ENCODE measurements around the gene LINC01488. TPM values are rescaled to one million over a fixed set of nuclear protein-coding genes. Genes with fewer than 3 reads are reported as not detected.

The LINC01488 gene
- total and polyA plus RNA-seq, 9 of the 15 experiments (the other 6 are each of a cell fraction or from before 2014, with no cell fraction given): not detected

DNA sequence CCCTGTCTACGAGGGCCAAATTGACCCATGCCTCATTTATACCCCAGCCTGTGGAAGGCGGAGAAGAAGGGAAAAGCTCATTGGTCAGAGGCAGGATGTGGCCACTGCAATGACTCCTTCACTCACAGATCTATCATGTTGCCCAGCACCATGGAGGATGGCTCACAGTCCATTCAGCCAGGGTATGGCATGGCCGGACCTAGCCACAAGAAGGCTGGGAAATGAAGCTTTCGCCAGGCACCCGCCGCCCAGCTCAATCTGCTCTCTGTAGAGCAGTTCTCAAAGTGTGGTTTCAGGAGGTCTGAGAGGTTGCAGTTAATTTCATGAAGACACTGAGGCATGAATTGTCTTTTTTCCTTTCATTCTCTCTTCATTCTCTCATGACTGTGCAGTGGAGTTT is 40.6 kb upstream of the LINC01488 start:
- peak overlapping the region in 1 of 2 experiments; percentile 47; a peak in 1 of 4 replicates for H3K9ac ChIP-seq (ENCODE audit: insufficient read depth in 1 of 2, low read depth in 2 of 2, low read length in 2 of 2)
- H3K4me2 ChIP-seq (ENCODE audit: insufficient read depth, low read length): no peak overlapping the region
- H3K4me1 ChIP-seq (replicated peaks in 1 of 2; ENCODE audit: control insufficient read depth in 2 of 2, insufficient read depth in 2 of 2, low read length in 2 of 2): peaks cover 55 to 71% of the 10 kb centered on the region in 2 experiments
- ATAC-seq (no peak), FAIRE-seq (no peak), DNase-seq (ENCODE audit: extremely low read depth in 1 of 4, low spot score in 3 of 4) (no peak)
- ChIA-PET POLR2A (interaction anchor here (1.5 kb wide), 1 partner anchor 12 kb away, joined by 3 read pairs; no protein-coding TSS in a partner anchor), CTCF (ENCODE audit: low intra/inter-chr PET ratio) (no interaction called here)
- in situ Hi-C loops (cut with MboI): no loop called here
- TF ChIP-seq MCM2 (IDR thresholded peaks at IDR 0.05; ENCODE audit: low read depth): no peak
- TF ChIP-seq KAT7 (CRISPR knock-in tag; IDR thresholded peaks at IDR 0.05; ENCODE audit: borderline replicate concordance): no peak
- TF ChIP-seq JUNB (CRISPR knock-in tag; conservative IDR thresholded peaks at IDR 0.05): no peak
- TF ChIP-seq ASH1L (IDR thresholded peaks at IDR 0.05; ENCODE audit: borderline replicate concordance, low read depth, partially characterized antibody): no peak
- TF ChIP-seq, protein P1, sequence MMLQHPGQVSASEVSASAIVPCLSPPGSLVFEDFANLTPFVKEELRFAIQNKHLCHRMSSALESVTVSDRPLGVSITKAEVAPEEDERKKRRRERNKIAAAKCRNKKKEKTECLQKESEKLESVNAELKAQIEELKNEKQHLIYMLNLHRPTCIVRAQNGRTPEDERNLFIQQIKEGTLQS (IDR thresholded peaks at IDR 0.05): no peak
- TF ChIP-seq, protein P1 (CRISPR knock-in tag; conservative IDR thresholded peaks at IDR 0.05): no peak
- no peak for TF ChIP-seq MBD2 (IDR thresholded peaks at IDR 0.05; ENCODE audit: borderline replicate concordance, low read depth)
- no peak for TF ChIP-seq KLF6 (CRISPR knock-in tag; IDR thresholded peaks at IDR 0.05; ENCODE audit: borderline replicate concordance)
- TF ChIP-seq L3MBTL2 (IDR thresholded peaks at IDR 0.05): no peak
- TF ChIP-seq THRAP3 (IDR thresholded peaks at IDR 0.05; ENCODE audit: borderline replicate concordance): no peak
- no peaks in the 10 kb centered on the region for H3K9me1 ChIP-seq (ENCODE audit: control insufficient read depth, insufficient read depth, low read length)
- H3K9me3 ChIP-seq (replicated peaks; ENCODE audit: control insufficient read depth, insufficient read depth, low read depth, low read length): no peaks in the 10 kb centered on the region
- peaks cover 5% of the 10 kb centered on the region; the same call in 1 of the 3 replicates for H3K79me2 ChIP-seq (ENCODE audit: control insufficient read depth, insufficient read depth, low read length)
- H3K27me3 ChIP-seq (ENCODE audit: control insufficient read depth in 2 of 2, insufficient read depth in 2 of 2, low read length in 2 of 2): no peaks in the 10 kb centered on the region
- H3K36me3 ChIP-seq (ENCODE audit: control insufficient read depth, insufficient read depth, low read length): no peaks in the 10 kb centered on the region
- intact Hi-C loops (cut with micrococcal nuclease): loop anchor here (5.0 to 10.0 kb wide), 3 partner anchors 39 to 306 kb away; partner anchors contain the start of gene CCND1
- no peak overlapping the region for H2AFZ ChIP-seq (ENCODE audit: low read depth, low read length)
- H4K20me1 ChIP-seq (replicated peaks; ENCODE audit: control insufficient read depth, insufficient read depth, low read length): no peaks in the 10 kb centered on the region
- no peak overlapping the region for H3K27ac ChIP-seq (ENCODE audit: extremely low read depth, low read depth, low read length)
- H3K4me3 ChIP-seq: no peak overlapping the region
- WGBS (ENCODE audit: insufficient coverage, low coverage, missing lambda C conversion rate): 86% methylated on average over 6 of the region's 6 CpGs
- no TSS peak for BruUV-seq (replicated peaks)

Measured in K562 (cell line).